Measurements from ENCODE around the gene KCNC2.

KCNC2 gene

DNA sequence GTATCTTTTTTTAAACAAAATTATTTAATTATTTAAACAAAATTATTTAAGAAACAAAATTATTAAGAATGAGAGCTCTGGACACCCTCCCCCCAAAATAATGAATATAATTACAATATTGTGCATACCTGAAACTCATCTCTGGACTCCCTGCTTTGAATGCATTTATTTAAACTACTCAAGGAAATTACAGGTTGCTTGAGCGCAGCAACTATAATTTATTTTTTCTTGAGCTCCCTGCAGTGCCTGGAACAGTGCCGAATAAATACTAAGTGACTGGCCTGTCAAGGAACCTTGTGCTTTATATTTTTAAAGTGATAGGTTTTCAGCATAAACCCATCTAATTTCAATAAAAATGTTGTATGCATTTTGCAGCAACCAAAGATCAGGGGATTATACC lies 93.9 kb downstream of the KCNC2 start:
- H3K9me3 ChIP-seq (replicated peaks; ENCODE audit: low read length), result no peaks in the 10 kb centered on the region
- no peaks in the 10 kb centered on the region for H3K36me3 ChIP-seq (ENCODE audit: insufficient read depth, low read length)
- H3K4me1 ChIP-seq (ENCODE audit: control insufficient read depth, insufficient read depth, low read length), result no peaks in the 10 kb centered on the region
- no peak overlapping the region for H3K9ac ChIP-seq (ENCODE audit: low read depth, low read length)
- H3K27me3 ChIP-seq (ENCODE audit: control insufficient read depth, insufficient read depth, low read length), result peaks cover 6% of the 10 kb centered on the region
- no peak overlapping the region for H3K4me2 ChIP-seq (ENCODE audit: low read length)
- H3K4me3 ChIP-seq (ENCODE audit: low read length), result no peak overlapping the region

DNA sequence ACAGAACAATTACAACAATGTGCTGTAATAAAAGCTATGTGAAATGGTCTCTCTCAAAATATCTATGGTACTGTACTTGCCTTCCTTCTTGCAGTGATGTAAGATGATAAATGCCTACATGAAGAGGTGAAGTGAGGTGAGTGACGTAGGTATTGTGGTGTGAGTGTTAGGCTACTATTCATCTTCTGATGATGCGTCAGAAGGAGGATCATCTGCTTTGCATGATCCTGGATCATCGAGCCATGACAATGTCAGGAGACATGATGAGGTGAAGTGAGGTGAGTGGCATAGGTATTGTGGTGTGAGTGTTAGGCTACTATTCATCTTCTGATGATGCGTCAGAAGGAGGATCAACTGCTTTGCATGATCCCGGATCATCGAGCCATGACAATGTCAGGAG lies 105.8 kb downstream of the KCNC2 start:
- Histone ChIP-seq H3K4me2 (ENCODE audit: low read length) (no peak overlapping the region), H3K4me1 (ENCODE audit: control insufficient read depth, insufficient read depth, low read length) (no peaks in the 10 kb centered on the region), H3K4me3 (ENCODE audit: low read length) (no peak overlapping the region)

DNA sequence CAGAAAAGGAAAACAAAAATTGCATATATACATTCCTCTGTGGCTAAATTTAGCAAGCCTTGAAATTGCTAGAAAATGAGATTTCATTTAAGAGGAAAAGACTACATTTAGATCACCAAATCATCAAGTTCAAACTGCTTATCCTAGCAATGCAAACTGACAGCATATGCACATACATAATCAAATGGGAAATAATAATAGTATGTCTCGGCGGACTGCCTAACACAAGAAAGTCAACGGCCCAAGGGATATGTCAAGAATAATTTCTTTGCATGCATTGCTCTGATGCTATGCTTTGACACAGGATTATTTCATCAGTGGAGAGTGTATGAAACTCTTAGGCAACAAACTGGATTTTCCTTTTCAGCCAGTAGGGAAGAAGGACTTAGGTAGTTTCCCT lies 107.9 kb downstream of the KCNC2 start:
- Histone ChIP-seq H3K4me2 (ENCODE audit: low read length) (no peak overlapping the region), H3K27me3 (ENCODE audit: control insufficient read depth, insufficient read depth, low read length) (no peaks in the 10 kb centered on the region), H3K36me3 (ENCODE audit: insufficient read depth, low read length) (no peaks in the 10 kb centered on the region), H3K4me3 (ENCODE audit: low read length) (no peak overlapping the region), H3K4me1 (ENCODE audit: control insufficient read depth, insufficient read depth, low read length) (no peaks in the 10 kb centered on the region), H3K9ac (ENCODE audit: low read depth, low read length) (no peak overlapping the region), H3K9me3 (replicated peaks; ENCODE audit: low read length) (no peaks in the 10 kb centered on the region)

More for the DNA sequence above, 105.8 kb downstream of the KCNC2 start:
- Histone ChIP-seq H3K27me3 (ENCODE audit: control insufficient read depth, insufficient read depth, low read length) (no peaks in the 10 kb centered on the region), H3K36me3 (ENCODE audit: insufficient read depth, low read length) (no peaks in the 10 kb centered on the region), H3K9ac (ENCODE audit: low read depth, low read length) (no peak overlapping the region), H3K9me3 (replicated peaks; ENCODE audit: low read length) (no peaks in the 10 kb centered on the region)

DNA sequence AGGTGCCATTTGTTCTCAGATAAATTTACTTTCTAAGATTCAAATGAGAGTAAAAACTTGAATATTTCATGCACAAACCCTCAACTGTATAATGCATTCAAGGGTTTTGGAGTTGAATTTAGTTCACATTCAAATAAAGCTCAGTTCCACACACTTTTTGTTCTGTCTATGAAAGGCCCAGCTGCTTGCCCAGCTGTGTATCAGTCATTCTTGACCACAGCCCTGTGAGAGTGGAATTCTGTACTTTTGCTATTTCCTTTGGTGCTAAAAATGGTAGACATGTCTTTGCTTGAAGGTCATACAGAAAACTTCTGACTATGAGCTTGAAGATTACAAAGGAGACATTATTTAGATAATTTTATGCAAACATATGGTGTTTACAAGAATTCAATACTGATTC lies 110.4 kb downstream of the KCNC2 start:
- Histone ChIP-seq H3K4me1 (ENCODE audit: control insufficient read depth, insufficient read depth, low read length) (no peaks in the 10 kb centered on the region), H3K9ac (ENCODE audit: low read depth, low read length) (no peak overlapping the region), H3K36me3 (ENCODE audit: insufficient read depth, low read length) (no peaks in the 10 kb centered on the region), H3K9me3 (replicated peaks; ENCODE audit: low read length) (no peaks in the 10 kb centered on the region), H3K4me3 (ENCODE audit: low read length) (no peak overlapping the region), H3K4me2 (ENCODE audit: low read length) (no peak overlapping the region), H3K27me3 (ENCODE audit: control insufficient read depth, insufficient read depth, low read length) (no peaks in the 10 kb centered on the region)

DNA sequence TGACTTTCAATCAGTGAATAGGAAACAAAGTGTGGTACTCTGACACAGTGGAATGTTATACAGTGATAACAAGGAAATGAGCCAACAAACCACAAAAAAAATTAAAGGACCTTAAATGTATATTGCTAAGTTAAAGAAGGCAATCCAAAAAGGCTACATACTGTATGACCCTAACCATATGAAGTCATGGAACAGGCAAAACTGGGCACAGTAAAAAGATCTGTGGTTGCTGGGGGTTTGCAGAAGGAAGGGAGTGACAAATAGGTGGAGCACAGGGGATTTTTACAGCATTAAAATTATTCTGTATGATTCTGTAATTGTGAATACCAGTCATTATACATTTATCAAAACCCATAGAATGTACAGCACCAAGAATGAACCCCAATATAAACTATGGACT lies 112.6 kb downstream of the KCNC2 start:
- Histone ChIP-seq H3K4me3 (ENCODE audit: low read length) (no peak overlapping the region), H3K9ac (ENCODE audit: low read depth, low read length) (no peak overlapping the region), H3K36me3 (ENCODE audit: insufficient read depth, low read length) (no peaks in the 10 kb centered on the region)

DNA sequence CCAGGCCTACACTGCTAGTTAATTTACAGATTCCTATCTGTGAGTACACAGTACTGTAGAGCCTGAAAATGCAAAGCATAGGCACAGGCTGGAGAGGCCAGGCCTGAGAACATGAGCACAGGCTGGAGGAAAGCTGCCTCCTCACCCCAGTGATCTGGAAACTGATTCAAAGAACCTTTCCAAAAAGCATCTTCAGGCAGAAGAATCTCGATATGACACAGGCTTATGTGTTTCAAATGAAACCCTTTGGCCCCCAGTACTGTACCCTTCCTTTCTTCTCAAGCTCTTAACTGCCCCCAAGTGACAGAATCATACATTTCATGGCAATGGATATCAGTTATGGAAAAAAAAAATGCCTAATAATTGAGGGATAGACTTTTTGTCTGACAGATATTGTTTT lies 122.0 kb downstream of the KCNC2 start:
- Histone ChIP-seq H3K4me2 (ENCODE audit: low read length) (no peak overlapping the region), H3K27me3 (ENCODE audit: control insufficient read depth, insufficient read depth, low read length) (no peaks in the 10 kb centered on the region), H3K9me3 (replicated peaks; ENCODE audit: low read length) (no peaks in the 10 kb centered on the region), H3K4me1 (ENCODE audit: control insufficient read depth, insufficient read depth, low read length) (peaks cover 4% of the 10 kb centered on the region), H3K4me3 (ENCODE audit: low read length) (no peak overlapping the region), H3K36me3 (ENCODE audit: insufficient read depth, low read length) (no peaks in the 10 kb centered on the region), H3K9ac (ENCODE audit: low read depth, low read length) (no peak overlapping the region)

More for the DNA sequence above, 112.6 kb downstream of the KCNC2 start:
- no peaks in the 10 kb centered on the region for H3K4me1 ChIP-seq (ENCODE audit: control insufficient read depth, insufficient read depth, low read length)
- no peaks in the 10 kb centered on the region for H3K9me3 ChIP-seq (replicated peaks; ENCODE audit: low read length)
- H3K4me2 ChIP-seq (ENCODE audit: low read length), result no peak overlapping the region
- no peaks in the 10 kb centered on the region for H3K27me3 ChIP-seq (ENCODE audit: control insufficient read depth, insufficient read depth, low read length)

DNA sequence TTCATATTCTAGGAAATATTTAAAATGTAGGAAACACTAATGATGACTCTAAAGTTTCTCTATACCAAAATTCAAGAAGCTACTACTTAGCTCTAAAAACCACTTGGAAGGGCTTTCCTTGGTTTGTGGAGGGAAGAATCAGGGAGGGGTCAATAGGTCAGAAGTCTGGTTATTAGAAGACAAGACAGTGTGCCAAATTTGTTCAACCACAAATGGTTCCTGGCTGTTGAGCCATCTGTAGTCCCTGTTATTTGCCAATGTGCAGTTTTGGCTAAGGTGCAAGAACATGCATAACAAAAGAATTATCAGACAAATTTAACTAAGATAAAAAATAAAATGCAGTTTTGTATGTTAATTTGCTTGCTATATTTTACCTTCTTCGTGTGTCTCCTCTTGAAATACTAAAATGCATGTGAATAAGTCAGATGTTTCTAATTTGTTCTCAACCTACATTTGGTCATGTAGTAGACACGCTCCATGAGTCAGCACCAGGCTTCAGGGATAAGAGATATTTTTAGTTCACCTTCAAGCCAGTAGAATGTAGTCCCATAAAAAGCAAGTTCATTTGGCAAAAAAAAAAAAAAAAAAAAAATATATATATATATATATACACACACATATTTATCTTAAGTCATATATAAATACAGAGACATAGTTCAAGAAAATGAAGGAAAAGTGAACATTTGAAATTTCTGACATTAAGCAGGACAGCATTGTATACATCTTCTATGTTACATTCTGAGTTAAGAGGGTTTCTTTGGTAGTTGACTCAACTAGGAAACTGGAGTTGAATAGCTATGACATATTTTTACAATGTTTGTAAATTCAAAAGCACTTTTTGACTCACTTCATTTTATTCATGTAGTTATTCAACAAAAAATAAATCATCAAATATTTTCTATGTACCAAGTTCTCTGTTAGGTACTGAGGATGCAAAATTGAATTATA lies 123.3 kb downstream of the KCNC2 start:
- Histone ChIP-seq H3K4me3 (ENCODE audit: low read length) (no peak overlapping the region), H3K9me3 (replicated peaks; ENCODE audit: low read length) (no peaks in the 10 kb centered on the region), H3K4me1 (ENCODE audit: control insufficient read depth, insufficient read depth, low read length) (peaks cover 4% of the 10 kb centered on the region), H3K36me3 (ENCODE audit: insufficient read depth, low read length) (no peaks in the 10 kb centered on the region), H3K9ac (ENCODE audit: low read depth, low read length) (no peak overlapping the region), H3K4me2 (ENCODE audit: low read length) (no peak overlapping the region), H3K27me3 (ENCODE audit: control insufficient read depth, insufficient read depth, low read length) (no peaks in the 10 kb centered on the region)

DNA sequence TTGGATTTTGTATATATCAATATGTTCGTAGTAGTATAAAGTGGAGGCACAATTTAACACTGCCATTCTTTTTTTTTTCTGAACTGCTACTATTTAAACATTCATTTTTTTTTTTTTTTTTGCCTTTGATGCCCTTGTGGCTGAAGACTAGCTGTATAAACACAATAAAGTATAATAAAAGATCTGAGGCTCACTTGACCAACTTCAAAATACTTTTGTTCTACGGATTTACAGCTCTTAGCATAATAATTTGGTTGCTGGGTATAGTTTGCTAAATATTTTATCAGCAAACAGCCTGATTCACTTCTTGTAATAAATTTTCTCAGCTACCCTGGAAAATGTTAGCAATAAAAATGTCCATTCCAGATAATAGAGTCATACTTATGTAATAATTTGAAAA lies 128.3 kb downstream of the KCNC2 start:
- Histone ChIP-seq H3K4me3 (ENCODE audit: low read length) (no peak overlapping the region), H3K36me3 (ENCODE audit: insufficient read depth, low read length) (no peaks in the 10 kb centered on the region), H3K4me2 (ENCODE audit: low read length) (no peak overlapping the region), H3K9me3 (replicated peaks; ENCODE audit: low read length) (no peaks in the 10 kb centered on the region), H3K9ac (ENCODE audit: low read depth, low read length) (no peak overlapping the region), H3K4me1 (ENCODE audit: control insufficient read depth, insufficient read depth, low read length) (peaks cover 4% of the 10 kb centered on the region), H3K27me3 (ENCODE audit: control insufficient read depth, insufficient read depth, low read length) (no peaks in the 10 kb centered on the region)

DNA sequence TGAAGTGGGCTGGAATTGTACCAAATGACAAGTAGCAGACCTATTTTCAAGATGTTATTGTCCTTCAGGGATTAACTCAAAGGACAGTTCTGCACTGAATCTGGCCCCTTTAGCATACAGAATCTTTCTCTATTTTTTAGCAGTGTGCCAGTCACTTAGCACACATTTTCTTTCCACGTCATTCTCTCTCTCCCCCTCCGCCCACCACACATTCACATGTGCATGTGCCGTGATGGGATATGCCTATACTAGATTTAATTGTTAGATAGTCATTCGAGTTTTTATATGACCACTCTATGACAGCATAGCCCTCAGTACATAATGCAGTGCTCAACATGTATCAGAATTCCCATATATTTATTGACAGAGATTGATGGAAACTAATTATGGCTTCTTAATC lies 129.1 kb downstream of the KCNC2 start:
- H3K27me3 ChIP-seq (ENCODE audit: control insufficient read depth, insufficient read depth, low read length), result no peaks in the 10 kb centered on the region
- H3K4me1 ChIP-seq (ENCODE audit: control insufficient read depth, insufficient read depth, low read length), result no peaks in the 10 kb centered on the region
- H3K4me3 ChIP-seq (ENCODE audit: low read length), result no peak overlapping the region
- H3K9ac ChIP-seq (ENCODE audit: low read depth, low read length), result no peak overlapping the region
- no peaks in the 10 kb centered on the region for H3K9me3 ChIP-seq (replicated peaks; ENCODE audit: low read length)
- no peaks in the 10 kb centered on the region for H3K36me3 ChIP-seq (ENCODE audit: insufficient read depth, low read length)
- no peak overlapping the region for H3K4me2 ChIP-seq (ENCODE audit: low read length)

DNA sequence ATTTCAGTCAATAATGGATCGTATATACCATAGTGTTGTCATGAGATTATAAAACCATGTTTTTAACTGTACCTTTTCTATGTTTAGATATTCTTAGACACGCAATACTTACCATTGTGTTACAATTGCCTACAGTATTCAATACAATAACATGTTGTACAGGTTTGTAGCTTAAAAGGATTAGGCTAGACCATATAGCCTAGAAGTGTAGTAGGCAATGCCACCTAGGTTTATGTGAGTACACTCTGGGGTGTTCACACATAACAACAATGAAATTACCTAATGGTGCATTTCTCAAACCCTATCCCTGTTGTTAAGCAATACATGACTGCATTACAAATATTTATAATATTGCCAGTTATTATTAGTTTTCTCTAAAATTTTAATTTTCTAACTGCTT lies 144.2 kb downstream of the KCNC2 start:
- Histone ChIP-seq H3K9ac (ENCODE audit: low read depth, low read length) (no peak overlapping the region), H3K36me3 (ENCODE audit: insufficient read depth, low read length) (no peaks in the 10 kb centered on the region), H3K4me3 (ENCODE audit: low read length) (no peak overlapping the region), H3K27me3 (ENCODE audit: control insufficient read depth, insufficient read depth, low read length) (no peaks in the 10 kb centered on the region), H3K4me1 (ENCODE audit: control insufficient read depth, insufficient read depth, low read length) (no peaks in the 10 kb centered on the region), H3K4me2 (ENCODE audit: low read length) (no peak overlapping the region), H3K9me3 (replicated peaks; ENCODE audit: low read length) (no peaks in the 10 kb centered on the region)

DNA sequence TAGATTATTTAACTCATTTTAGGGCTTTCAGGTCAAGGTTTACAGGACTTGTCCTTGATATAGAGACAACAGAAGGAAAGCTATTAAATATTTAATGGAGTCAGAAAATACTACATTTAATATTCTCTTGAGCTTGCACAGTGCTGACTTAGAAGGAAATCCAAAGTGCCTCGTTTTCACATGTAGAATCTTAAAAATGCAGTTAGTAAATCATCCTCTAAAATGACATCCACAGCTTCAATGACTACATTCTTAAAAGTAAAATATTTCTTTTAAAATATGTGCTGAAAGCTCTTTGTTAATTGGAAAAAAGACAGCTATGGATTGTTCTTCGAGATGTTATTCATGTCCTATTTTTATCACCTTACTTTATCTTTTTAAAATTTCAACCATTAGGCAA lies 146.9 kb downstream of the KCNC2 start:
- no peaks in the 10 kb centered on the region for H3K9me3 ChIP-seq (replicated peaks; ENCODE audit: low read length)
- no peaks in the 10 kb centered on the region for H3K36me3 ChIP-seq (ENCODE audit: insufficient read depth, low read length)
- H3K9ac ChIP-seq (ENCODE audit: low read depth, low read length), result no peak overlapping the region
- H3K4me3 ChIP-seq (ENCODE audit: low read length), result no peak overlapping the region
- no peak overlapping the region for H3K4me2 ChIP-seq (ENCODE audit: low read length)
- H3K4me1 ChIP-seq (ENCODE audit: control insufficient read depth, insufficient read depth, low read length), result no peaks in the 10 kb centered on the region
- no peaks in the 10 kb centered on the region for H3K27me3 ChIP-seq (ENCODE audit: control insufficient read depth, insufficient read depth, low read length)

DNA sequence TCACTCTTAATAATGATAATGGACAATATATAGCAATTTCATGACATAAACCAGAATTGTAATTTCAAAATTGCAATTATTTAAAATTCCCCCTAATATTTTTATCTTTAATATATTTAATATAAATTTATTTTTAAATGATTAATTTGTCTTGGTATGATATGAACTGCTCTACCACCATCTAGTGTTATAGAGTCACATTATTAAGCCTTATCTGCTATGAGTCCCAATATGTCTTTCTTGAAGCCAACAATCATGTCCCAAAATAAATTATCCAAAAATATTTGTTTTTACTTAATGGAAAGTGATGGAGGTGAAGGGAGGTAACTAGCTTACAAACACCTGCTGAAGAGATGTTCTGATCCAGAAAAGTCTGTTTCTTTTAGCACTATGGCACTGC lies 151.4 kb downstream of the KCNC2 start:
- no peak overlapping the region for H3K4me2 ChIP-seq (ENCODE audit: low read length)
- H3K9me3 ChIP-seq (replicated peaks; ENCODE audit: low read length), result no peaks in the 10 kb centered on the region
- no peaks in the 10 kb centered on the region for H3K27me3 ChIP-seq (ENCODE audit: control insufficient read depth, insufficient read depth, low read length)
- no peak overlapping the region for H3K4me3 ChIP-seq (ENCODE audit: low read length)
- H3K4me1 ChIP-seq (ENCODE audit: control insufficient read depth, insufficient read depth, low read length), result no peaks in the 10 kb centered on the region
- no peak overlapping the region for H3K9ac ChIP-seq (ENCODE audit: low read depth, low read length)
- no peaks in the 10 kb centered on the region for H3K36me3 ChIP-seq (ENCODE audit: insufficient read depth, low read length)
